CD14-positive monocyte (primary cell): Measurements from ENCODE around the gene DNAH7. TPM values are rescaled to one million over a fixed set of nuclear protein-coding genes. Genes with fewer than 3 reads are reported as not detected.
A peak's percentile ranks its signal among the peaks of the same experiment; 100 is the strongest.

Experiments
- DNase-seq, 3 donors: peaks; one replicate each; pipeline ENCODE4 v3.0.0-alpha.2; 2011 to 2022
- H2AFZ ChIP-seq: 2 replicates; pipeline ENCODE4 v1.6.0; 2012; ENCODE audit warnings: mild to moderate bottlenecking, low read depth, low read length, inconsistent platforms; ENCODE audit not compliant: insufficient read depth, poor library complexity, severe bottlenecking
- H3K27ac ChIP-seq, 2 donors: 1 replicate in 1 of 2; 2 replicates in 1 of 2; pipeline ENCODE4 v1.5.1; 2012 to 2013; ENCODE audit warnings: low read length in 2 of 2, control low read depth in 1 of 2, inconsistent platforms in 1 of 2, low read depth in 1 of 2, mild to moderate bottlenecking in 1 of 2
- H3K27me3 ChIP-seq, 2 donors: one replicate each; pipeline versions ENCODE4 v1.6.0 to v1.6.1; 2011 to 2013; ENCODE audit warnings: low read length in 2 of 2; ENCODE audit not compliant: control insufficient read depth in 2 of 2, insufficient read depth in 2 of 2
- H3K36me3 ChIP-seq, 2 donors: replicated peaks in 1 of 2; 1 replicate in 1 of 2; 2 replicates in 1 of 2; pipeline versions ENCODE4 v1.5.1 to v1.6.1; 2012 to 2013; ENCODE audit warnings: low read length in 2 of 2, control low read depth in 1 of 2, inconsistent platforms in 1 of 2, mild to moderate bottlenecking in 1 of 2; ENCODE audit not compliant: insufficient read depth in 2 of 2, control insufficient read depth in 1 of 2
- H3K4me1 ChIP-seq, 2 donors: 1 replicate in 1 of 2; 2 replicates in 1 of 2; pipeline versions ENCODE4 v1.5.1 to v1.6.1; 2012 to 2013; ENCODE audit warnings: low read length in 2 of 2, control low read depth in 1 of 2, inconsistent platforms in 1 of 2, mild to moderate bottlenecking in 1 of 2, moderate library complexity in 1 of 2; ENCODE audit not compliant: insufficient read depth in 2 of 2, control insufficient read depth in 1 of 2
- H3K4me2 ChIP-seq: replicated peaks from 2 replicates; pipeline ENCODE3; 2012; ENCODE audit warnings: low read length, moderate library complexity, mild to moderate bottlenecking; ENCODE audit not compliant: poor library complexity, severe bottlenecking; ENCODE audit errors: extremely low read depth
- H3K4me3 ChIP-seq, 3 experiments: fragments of 200-600 bp in 1 of 3; sonication (generic) in 1 of 3; replicated peaks in 1 of 3; 1 replicate in 2 of 3; 2 replicates in 1 of 3; pipeline ENCODE4 v1.5.1; 2011 to 2013; ENCODE audit warnings: low read length in 3 of 3, mild to moderate bottlenecking in 3 of 3, control low read depth in 2 of 3, low read depth in 2 of 3, inconsistent platforms in 1 of 3, moderate library complexity in 1 of 3
- H3K79me2 ChIP-seq: 2 replicates; pipeline ENCODE4 v1.6.0; 2012; ENCODE audit warnings: mild to moderate bottlenecking, control low read depth, inconsistent platforms, low read length, moderate library complexity; ENCODE audit not compliant: insufficient read depth
- H3K9ac ChIP-seq: 2 replicates; pipeline ENCODE4 v1.6.0; 2017; ENCODE audit warnings: low read length, mild to moderate bottlenecking; ENCODE audit not compliant: insufficient read depth, poor library complexity, severe bottlenecking
- H3K9me3 ChIP-seq, 2 donors: replicated peaks in 1 of 2; 1 replicate in 1 of 2; 2 replicates in 1 of 2; pipeline versions ENCODE4 v1.5.1 to v1.6.1; 2012 to 2013; ENCODE audit warnings: low read length in 2 of 2, control low read depth in 1 of 2; ENCODE audit not compliant: control insufficient read depth in 1 of 2, insufficient read depth in 1 of 2
- H4K20me1 ChIP-seq: 2 replicates; pipeline ENCODE4 v1.6.0; 2012; ENCODE audit warnings: mild to moderate bottlenecking, low read length, control low read depth, moderate library complexity; ENCODE audit not compliant: insufficient read depth
- H3K27ac Mint-ChIP-seq, 7 donors: one replicate each; pipeline ENCODE4 v1.8.0; 2020; ENCODE audit warnings: mild to moderate bottlenecking in 7 of 7, mixed read lengths in 7 of 7, moderate library complexity in 6 of 7, inconsistent platforms in 2 of 7
- H3K27me3 Mint-ChIP-seq, 3 donors: one replicate each; pipeline ENCODE4 v1.8.0; 2021 to 2022; ENCODE audit warnings: low read depth in 3 of 3, mild to moderate bottlenecking in 3 of 3, mixed read lengths in 3 of 3, moderate library complexity in 3 of 3, inconsistent platforms in 1 of 3
- H3K36me3 Mint-ChIP-seq, 2 donors: one replicate each; pipeline ENCODE4 v1.8.0; 2020; ENCODE audit warnings: mixed read lengths in 2 of 2, inconsistent platforms in 1 of 2, mild to moderate bottlenecking in 1 of 2
- H3K4me1 Mint-ChIP-seq: one replicate; pipeline ENCODE4 v1.8.0; 2020; ENCODE audit warnings: mild to moderate bottlenecking, mixed read lengths
- H3K4me3 Mint-ChIP-seq, 2 donors: one replicate each; pipeline ENCODE4 v1.8.0; 2020; ENCODE audit warnings: mild to moderate bottlenecking in 2 of 2, mixed read lengths in 2 of 2, moderate library complexity in 1 of 2
- H3K9me3 Mint-ChIP-seq, 7 donors: one replicate each; pipeline ENCODE4 v1.8.0; 2020 to 2022; ENCODE audit warnings: mixed read lengths in 7 of 7, mild to moderate bottlenecking in 6 of 7, moderate library complexity in 6 of 7, inconsistent platforms in 2 of 7
- WGBS: methylation state at CpG from one replicate; pipeline ENCODE4 v1.1.5; 2013; ENCODE audit warnings: missing lambda C conversion rate; ENCODE audit not compliant: insufficient coverage; 5-methylcytosine and 5-hydroxymethylcytosine counted together
- intact Hi-C, 2 donors: fragments of 100-400 bp; cut with micrococcal nuclease; formaldehyde crosslinking; loops; one replicate each; pipeline versions ENCODE4 v1.15.0 to v1.15.1; 2023
- polyA plus RNA-seq, 3 donors: library from polyadenylated mRNA; depleted of rRNA in 1 of 3; unstranded in 2 of 3; stranded (reverse) in 1 of 3; fragments of 300-500 nt in 2 of 3; fragments of >200 nt in 1 of 3; fragmentation: Illumina TruSeq in 2 of 3; gene quantifications; 1 replicate in 2 of 3; 2 replicates in 1 of 3; pipeline ENCODE4 v1.2.3, GENCODE V29; 2012 to 2021
- TF ChIP-seq, protein P1 (sequence below): fragments of 200-600 bp; IDR thresholded peaks from one replicate; pipeline ENCODE4 v1.8.0; 2022; ENCODE audit warnings: antibody characterized with exemption, mild to moderate bottlenecking

The DNAH7 gene
- polyA plus RNA-seq, 3 donors = 0.07 TPM; not detected in 2

DNA sequence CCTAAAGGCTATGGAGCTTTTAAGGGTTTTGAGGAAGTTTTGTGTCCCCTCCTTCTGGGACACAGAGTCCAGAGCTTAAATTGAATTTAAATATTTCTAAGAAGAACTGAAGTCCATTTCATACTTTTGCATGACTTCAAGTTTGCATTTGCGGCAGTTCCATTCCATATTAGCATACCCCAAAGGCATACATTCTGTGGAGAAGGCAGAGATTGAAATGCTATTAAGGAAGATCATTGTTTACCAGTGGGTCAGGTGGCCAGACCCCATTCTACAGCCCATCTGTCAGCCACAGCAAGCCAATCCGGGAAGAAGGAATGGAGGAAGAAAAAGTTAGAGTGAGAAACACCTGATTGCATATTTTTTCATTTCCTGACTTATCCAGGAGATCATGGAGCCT, 75.0 kb downstream of the DNAH7 start:
- no CpG with 5 or more reads among the region's 2 CpGs for WGBS
- no peaks in the 10 kb centered on the region for H3K79me2 ChIP-seq
- H2AFZ ChIP-seq = no peak overlapping the region
- Mint-ChIP-seq H3K4me1 (no peaks in the 10 kb centered on the region), H3K27me3 (no peaks in the 10 kb centered on the region), H3K36me3 (no peaks in the 10 kb centered on the region), H3K9me3 (peaks cover 0 to 11% (median 4%) of the 10 kb centered on the region in 7 donors), H3K27ac (no peak overlapping the region), H3K4me3 (peak overlapping the region in 1 of 2 donors; percentile 6)
- H4K20me1 ChIP-seq = no peaks in the 10 kb centered on the region
- H3K4me3 ChIP-seq = no peak overlapping the region
- H3K9ac ChIP-seq = no peak overlapping the region
- H3K4me2 ChIP-seq = no peak overlapping the region
- peaks cover 0 to 2% of the 10 kb centered on the region in 2 donors for H3K9me3 ChIP-seq
- TF ChIP-seq, protein P1, sequence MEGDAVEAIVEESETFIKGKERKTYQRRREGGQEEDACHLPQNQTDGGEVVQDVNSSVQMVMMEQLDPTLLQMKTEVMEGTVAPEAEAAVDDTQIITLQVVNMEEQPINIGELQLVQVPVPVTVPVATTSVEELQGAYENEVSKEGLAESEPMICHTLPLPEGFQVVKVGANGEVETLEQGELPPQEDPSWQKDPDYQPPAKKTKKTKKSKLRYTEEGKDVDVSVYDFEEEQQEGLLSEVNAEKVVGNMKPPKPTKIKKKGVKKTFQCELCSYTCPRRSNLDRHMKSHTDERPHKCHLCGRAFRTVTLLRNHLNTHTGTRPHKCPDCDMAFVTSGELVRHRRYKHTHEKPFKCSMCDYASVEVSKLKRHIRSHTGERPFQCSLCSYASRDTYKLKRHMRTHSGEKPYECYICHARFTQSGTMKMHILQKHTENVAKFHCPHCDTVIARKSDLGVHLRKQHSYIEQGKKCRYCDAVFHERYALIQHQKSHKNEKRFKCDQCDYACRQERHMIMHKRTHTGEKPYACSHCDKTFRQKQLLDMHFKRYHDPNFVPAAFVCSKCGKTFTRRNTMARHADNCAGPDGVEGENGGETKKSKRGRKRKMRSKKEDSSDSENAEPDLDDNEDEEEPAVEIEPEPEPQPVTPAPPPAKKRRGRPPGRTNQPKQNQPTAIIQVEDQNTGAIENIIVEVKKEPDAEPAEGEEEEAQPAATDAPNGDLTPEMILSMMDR = no peak
- H3K4me1 ChIP-seq = no peaks in the 10 kb centered on the region
- intact Hi-C loops = no loop called here
- no peaks in the 10 kb centered on the region for H3K27me3 ChIP-seq
- no peak for DNase-seq
- H3K27ac ChIP-seq = no peak overlapping the region
- no peaks in the 10 kb centered on the region for H3K36me3 ChIP-seq

DNA sequence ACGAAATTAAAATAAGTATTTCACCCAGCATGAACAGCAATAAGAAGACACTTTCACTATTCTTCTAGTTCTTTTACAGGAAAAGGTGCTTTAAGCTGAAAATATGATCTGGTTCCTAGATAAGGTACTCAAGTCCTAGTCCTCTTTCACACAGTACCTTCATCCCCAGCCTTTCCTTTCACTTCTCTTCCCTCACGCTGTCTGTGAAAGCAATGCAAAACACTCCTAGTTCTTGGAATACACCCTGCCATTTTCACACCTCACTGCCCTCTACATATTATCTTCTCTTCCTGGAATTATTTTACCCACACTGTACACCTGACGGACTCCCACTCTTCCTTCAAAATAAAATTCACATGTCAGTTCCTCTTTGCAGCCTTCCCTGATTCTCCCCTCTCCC, 82.9 kb downstream of the DNAH7 start:
- TF ChIP-seq, protein P1 = no peak
- 37% methylated on average over 2 of the region's 3 CpGs for WGBS
- DNase-seq = no peak
- Histone ChIP-seq H2AFZ (no peak overlapping the region), H3K4me1 (no peaks in the 10 kb centered on the region), H3K79me2 (no peaks in the 10 kb centered on the region), H4K20me1 (no peaks in the 10 kb centered on the region), H3K9me3 (no peaks in the 10 kb centered on the region), H3K36me3 (no peaks in the 10 kb centered on the region), H3K27ac (no peak overlapping the region), H3K27me3 (no peaks in the 10 kb centered on the region), H3K9ac (no peak overlapping the region), H3K4me3 (no peak overlapping the region), H3K4me2 (no peak overlapping the region)
- intact Hi-C loops = no loop called here
- H3K4me3 Mint-ChIP-seq = peak overlapping the region in 1 of 2 donors; percentile 37
- peaks cover 0 to 5% (median 0%) of the 10 kb centered on the region in 3 donors for H3K27me3 Mint-ChIP-seq
- H3K36me3 Mint-ChIP-seq = no peaks in the 10 kb centered on the region
- no peak overlapping the region for H3K27ac Mint-ChIP-seq
- peaks cover 0 to 8% (median under 1%) of the 10 kb centered on the region in 7 donors for H3K9me3 Mint-ChIP-seq
- peaks cover 4% of the 10 kb centered on the region for H3K4me1 Mint-ChIP-seq
